Lower leg skin (tissue), 3 donors: ENCODE results near the gene ASZ1.

Experiments used
- CTCF ChIP-seq, 3 donors: fragments of 450-650 bp; IDR thresholded peaks; one replicate each; pipeline ENCODE4 v1.5.1; 2016; ENCODE audit warnings: antibody characterized with exemption in 3 of 3, mild to moderate bottlenecking in 3 of 3, moderate library complexity in 2 of 3
- POLR2A ChIP-seq, 2 donors: fragments of 450-650 bp; IDR thresholded peaks; one replicate each; pipeline ENCODE4 v1.6.1; 2016 to 2017; ENCODE audit warnings: antibody characterized with exemption in 2 of 2, mild to moderate bottlenecking in 1 of 2, moderate library complexity in 1 of 2

GRCh38 chr7:117372073-117372472 is 55.2 kb downstream of the ASZ1 start:
- TF ChIP-seq CTCF (IDR thresholded peaks at IDR 0.05), result no peak
- TF ChIP-seq POLR2A (IDR thresholded peaks at IDR 0.05), result no peak
